Adrenal gland (tissue), 5 donors: ENCODE data around the gene FBXW7.

Experiments
- POLR2A ChIP-seq, 2 donors: fragments of 450-650 bp; IDR thresholded peaks; one replicate each; pipeline ENCODE4 v1.6.1; 2017; ENCODE audit warnings: antibody characterized with exemption in 2 of 2, mild to moderate bottlenecking in 2 of 2, moderate library complexity in 1 of 2
- TF ChIP-seq, protein P1 (sequence below), 6 experiments: fragments of 450-650 bp in 4 of 6; fragments of 200-600 bp in 2 of 6; sonication (generic) in 1 of 6; IDR thresholded peaks; 1 replicate in 5 of 6; 2 replicates in 1 of 6; pipeline versions ENCODE4 v1.5.1 to v1.8.0; 2016 to 2021; ENCODE audit warnings: antibody characterized with exemption in 6 of 6, mild to moderate bottlenecking in 2 of 6, moderate library complexity in 1 of 6
- donor health status: DM: no; HTN: no; CAD: no.

DNA sequence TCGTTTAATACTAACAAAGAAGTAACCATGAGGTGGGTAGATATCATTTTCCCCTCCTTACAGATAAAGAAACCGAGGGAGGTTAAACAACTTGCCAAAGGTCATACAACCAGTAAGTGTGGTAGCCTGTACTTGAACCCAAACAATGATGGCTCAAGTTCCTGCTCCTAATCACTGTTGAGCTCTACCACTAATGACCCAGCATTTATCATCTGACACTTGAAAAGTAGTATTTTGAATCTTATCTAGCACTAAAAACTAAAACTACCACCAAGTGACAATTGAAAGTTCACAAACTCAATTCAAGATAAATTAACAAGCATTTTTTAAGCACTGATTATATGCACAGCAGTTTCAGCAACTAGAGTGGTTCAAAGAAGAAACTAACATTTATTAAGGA lies 13.1 kb downstream of the FBXW7 start:
- TF ChIP-seq, protein P1, sequence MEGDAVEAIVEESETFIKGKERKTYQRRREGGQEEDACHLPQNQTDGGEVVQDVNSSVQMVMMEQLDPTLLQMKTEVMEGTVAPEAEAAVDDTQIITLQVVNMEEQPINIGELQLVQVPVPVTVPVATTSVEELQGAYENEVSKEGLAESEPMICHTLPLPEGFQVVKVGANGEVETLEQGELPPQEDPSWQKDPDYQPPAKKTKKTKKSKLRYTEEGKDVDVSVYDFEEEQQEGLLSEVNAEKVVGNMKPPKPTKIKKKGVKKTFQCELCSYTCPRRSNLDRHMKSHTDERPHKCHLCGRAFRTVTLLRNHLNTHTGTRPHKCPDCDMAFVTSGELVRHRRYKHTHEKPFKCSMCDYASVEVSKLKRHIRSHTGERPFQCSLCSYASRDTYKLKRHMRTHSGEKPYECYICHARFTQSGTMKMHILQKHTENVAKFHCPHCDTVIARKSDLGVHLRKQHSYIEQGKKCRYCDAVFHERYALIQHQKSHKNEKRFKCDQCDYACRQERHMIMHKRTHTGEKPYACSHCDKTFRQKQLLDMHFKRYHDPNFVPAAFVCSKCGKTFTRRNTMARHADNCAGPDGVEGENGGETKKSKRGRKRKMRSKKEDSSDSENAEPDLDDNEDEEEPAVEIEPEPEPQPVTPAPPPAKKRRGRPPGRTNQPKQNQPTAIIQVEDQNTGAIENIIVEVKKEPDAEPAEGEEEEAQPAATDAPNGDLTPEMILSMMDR (IDR thresholded peaks at IDR 0.05): no peak
- TF ChIP-seq POLR2A (IDR thresholded peaks at IDR 0.05): no peak
